Endodermal cell (in vitro differentiated cells): ENCODE measurements around the gene F11R. TPM values are rescaled to one million over a fixed set of nuclear protein-coding genes. Genes with fewer than 3 reads are reported as not detected.

Experiments
- DNase-seq: peaks from one replicate; pipeline ENCODE4 v3.0.0-alpha.2; 2017
- H3K27ac ChIP-seq: 2 replicates; pipeline ENCODE4 v1.5.1; 2013; ENCODE audit warnings: mild to moderate bottlenecking, low read depth, low read length, moderate library complexity
- H3K27me3 ChIP-seq: 2 replicates; pipeline ENCODE4 v1.6.1; 2013; ENCODE audit warnings: mild to moderate bottlenecking, low read length, moderate library complexity; ENCODE audit not compliant: insufficient read depth, control insufficient read depth, poor library complexity, severe bottlenecking
- H3K36me3 ChIP-seq: 2 replicates; pipeline ENCODE4 v1.7.0; 2013; ENCODE audit warnings: mild to moderate bottlenecking, low read length, moderate library complexity; ENCODE audit not compliant: control insufficient read depth, insufficient read depth
- H3K4me1 ChIP-seq: one replicate; pipeline ENCODE4 v1.7.0; 2013; ENCODE audit warnings: low read length; ENCODE audit not compliant: control insufficient read depth, insufficient read depth
- H3K4me3 ChIP-seq: 2 replicates; pipeline ENCODE4 v1.5.1; 2013; ENCODE audit warnings: mild to moderate bottlenecking, low read length, moderate library complexity
- H3K9ac ChIP-seq: 2 replicates; pipeline ENCODE4 v1.6.1; 2013; ENCODE audit warnings: mild to moderate bottlenecking, low read length, moderate library complexity; ENCODE audit not compliant: poor library complexity, severe bottlenecking; ENCODE audit errors: extremely low read depth
- H3K9me3 ChIP-seq: 2 replicates; pipeline ENCODE4 v1.6.1; 2013; ENCODE audit warnings: mild to moderate bottlenecking, low read length, moderate library complexity; ENCODE audit not compliant: control insufficient read depth
- H3K27ac Mint-ChIP-seq: 2 replicates; pipeline ENCODE4 v1.8.0; 2020; ENCODE audit warnings: mixed read lengths
- H3K27me3 Mint-ChIP-seq: 2 replicates; pipeline ENCODE4 v1.8.0; 2021; ENCODE audit warnings: mild to moderate bottlenecking, mixed read lengths; ENCODE audit not compliant: insufficient read depth
- H3K36me3 Mint-ChIP-seq: 2 replicates; pipeline ENCODE4 v1.8.0; 2020; ENCODE audit warnings: low read depth, mixed read lengths
- H3K4me1 Mint-ChIP-seq: 2 replicates; pipeline ENCODE4 v1.8.0; 2020; ENCODE audit warnings: mixed read lengths
- H3K4me3 Mint-ChIP-seq: 2 replicates; pipeline ENCODE4 v1.8.0; 2020; ENCODE audit warnings: mild to moderate bottlenecking, moderate library complexity, mixed read lengths
- H3K9me3 Mint-ChIP-seq: 2 replicates; pipeline ENCODE4 v1.8.0; 2020; ENCODE audit warnings: mild to moderate bottlenecking, mixed read lengths
- CTCF ChIP-seq: fragments of 200-600 bp; sonication (generic); conservative IDR thresholded peaks from 2 replicates; pipeline ENCODE4 v1.5.0; 2021; ENCODE audit warnings: antibody characterized with exemption, mild to moderate bottlenecking
- WGBS, 2 experiments: methylation state at CpG; one replicate each; pipeline versions ENCODE4 v1.1.5 to v1.1.7; 2013; ENCODE audit warnings: missing lambda C conversion rate in 2 of 2, mixed read lengths in 1 of 2; ENCODE audit not compliant: insufficient coverage in 1 of 2, insufficient read length in 1 of 2; 5-methylcytosine and 5-hydroxymethylcytosine counted together
- total RNA-seq, 2 donors: library from RNA; stranded (reverse); fragmentation: NEBNext Ultra II Directional in 1 of 2; extraction: Animal tissue kit (Norgen Biotek cat#: 25700) in 1 of 2; gene quantifications; 2 replicates in 1 of 2; 3 replicates in 1 of 2; pipeline ENCODE4 v1.2.1, GENCODE V29; 2021

The F11R gene
- total RNA-seq, 2 donors from 2014 or later = 190 to 226 TPM

- no peak for DNase-seq
- H3K27me3 ChIP-seq = no peaks in the 10 kb centered on the region
- no peak overlapping the region for H3K4me3 Mint-ChIP-seq
- no peak overlapping the region for H3K9ac ChIP-seq
- H3K9me3 ChIP-seq = no peaks in the 10 kb centered on the region
- WGBS, 2 experiments = 57 to 78% methylated on average over 1 of the region's 1 CpG
- H3K4me1 Mint-ChIP-seq = peaks cover 9% of the 10 kb centered on the region
- H3K36me3 ChIP-seq = no peaks in the 10 kb centered on the region
- H3K4me3 ChIP-seq = no peak overlapping the region
- TF ChIP-seq CTCF = no peak
- no peak overlapping the region for H3K27ac ChIP-seq
- H3K4me1 ChIP-seq = no peaks in the 10 kb centered on the region
- H3K27ac Mint-ChIP-seq = no peak overlapping the region
- no peaks in the 10 kb centered on the region for H3K36me3 Mint-ChIP-seq
- H3K27me3 Mint-ChIP-seq = peaks cover 7% of the 10 kb centered on the region
- H3K9me3 Mint-ChIP-seq = no peaks in the 10 kb centered on the region
Observed at GRCh38 chr1:160961419-160961818, 59.5 kb downstream of the F11R start.

DNA sequence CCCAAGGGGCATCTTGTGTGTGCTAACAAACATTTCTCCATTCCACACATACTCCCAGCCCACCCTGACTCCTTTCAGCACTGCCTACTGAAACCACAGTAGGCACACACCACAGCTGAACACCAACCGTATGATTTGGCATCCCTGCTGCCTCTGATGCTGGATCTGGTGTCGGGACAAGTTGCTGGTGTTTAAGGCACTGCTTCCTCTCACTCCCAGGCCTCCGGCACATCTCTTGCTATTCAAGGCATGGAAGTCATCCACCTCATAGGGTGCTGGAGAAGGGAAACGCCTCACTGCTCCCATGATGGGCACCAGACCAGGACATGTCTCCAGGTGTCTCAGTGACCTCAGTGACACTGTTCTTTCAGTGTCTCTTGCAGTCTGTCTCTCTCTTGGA, 64.0 kb downstream of the F11R start:
- Histone ChIP-seq H3K27me3 (no peaks in the 10 kb centered on the region), H3K4me1 (no peaks in the 10 kb centered on the region), H3K27ac (no peak overlapping the region), H3K4me3 (no peak overlapping the region), H3K9ac (no peak overlapping the region), H3K9me3 (no peaks in the 10 kb centered on the region), H3K36me3 (no peaks in the 10 kb centered on the region)
- no peak overlapping the region for H3K27ac Mint-ChIP-seq
- WGBS, 2 experiments = 94 to 95% methylated on average over 4 of the region's 4 CpGs
- no peak for TF ChIP-seq CTCF
- H3K9me3 Mint-ChIP-seq = no peaks in the 10 kb centered on the region
- H3K36me3 Mint-ChIP-seq = no peaks in the 10 kb centered on the region
- H3K4me1 Mint-ChIP-seq = peaks cover 17% of the 10 kb centered on the region
- no peak overlapping the region for H3K4me3 Mint-ChIP-seq
- no peak for DNase-seq
- H3K27me3 Mint-ChIP-seq = peaks cover 7% of the 10 kb centered on the region

DNA sequence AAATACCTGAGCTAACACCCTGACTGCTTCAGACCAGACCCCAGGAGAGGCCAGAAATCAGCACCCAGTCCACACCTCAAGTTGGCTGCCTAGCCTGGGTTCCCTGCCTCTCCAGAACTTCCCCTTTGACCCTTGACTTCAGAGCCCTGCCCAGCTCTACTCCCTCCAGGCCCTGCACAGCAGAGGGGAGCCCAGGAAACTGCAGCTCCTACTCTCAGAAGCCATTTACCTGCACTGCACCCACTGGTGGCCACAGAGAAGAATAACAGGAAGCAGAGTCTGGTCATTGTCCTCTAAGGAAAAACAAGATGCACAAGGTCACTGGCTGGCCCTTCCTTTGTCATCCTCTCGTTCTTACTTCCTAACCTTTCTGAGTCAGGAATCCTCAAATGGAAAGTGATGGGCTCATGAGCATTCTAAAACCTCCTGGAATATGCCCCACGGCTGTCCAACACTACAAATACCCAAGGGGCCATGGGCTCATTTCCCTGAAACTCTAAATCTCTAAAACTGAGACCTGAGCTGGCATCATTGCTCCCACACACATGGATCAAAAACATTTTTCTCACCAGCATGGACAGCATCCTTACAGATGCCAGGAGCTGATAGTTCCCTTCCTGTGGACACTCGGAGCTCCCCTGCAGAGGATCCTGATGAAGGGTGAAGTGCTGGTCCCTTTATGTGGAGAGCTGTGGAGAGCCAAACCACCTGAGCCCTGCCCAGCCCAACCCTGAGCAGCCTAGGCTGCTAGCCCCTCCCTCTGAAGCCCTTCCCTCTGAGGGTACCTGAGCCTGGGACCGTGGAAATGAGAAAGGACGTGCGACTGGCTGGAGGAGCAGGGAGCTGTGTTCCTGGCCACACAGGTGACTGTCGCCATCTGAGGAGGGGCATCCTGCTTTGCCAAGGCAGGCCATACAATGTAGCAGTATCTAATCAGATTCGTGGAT, 66.5 kb downstream of the F11R start, which contains the start of gene ITLN2:
TSS of gene ITLN2 (minus strand) at position 652 of the 947 bp plus-strand sequence. CDS start at position 584, 68 bp downstream.
- no peak within 1 kb of the TSS for H3K4me3 Mint-ChIP-seq
- Histone ChIP-seq H3K4me1 (no peaks in the 10 kb centered on the region), H3K4me3 (no peak within 1 kb of the TSS), H3K27ac (no peak within 1 kb of the TSS), H3K36me3 (no peaks in the 10 kb centered on the region), H3K9me3 (no peaks in the 10 kb centered on the region), H3K27me3 (no peaks in the 10 kb centered on the region), H3K9ac (no peak within 1 kb of the TSS)
- H3K9me3 Mint-ChIP-seq = no peaks in the 10 kb centered on the region
- H3K4me1 Mint-ChIP-seq = peaks cover 30% of the 10 kb centered on the region
- peaks cover 6% of the 10 kb centered on the region for H3K36me3 Mint-ChIP-seq
- peak; percentile 91 for TF ChIP-seq CTCF
- 78 to 83% methylated on average over 5 to 8 of the region's 8 CpGs for WGBS, 2 experiments
- peak within 1 kb of the TSS; percentile 85 for H3K27ac Mint-ChIP-seq
- peak; percentile 91 for DNase-seq
- no peaks in the 10 kb centered on the region for H3K27me3 Mint-ChIP-seq
